Measurements from ENCODE around the gene RXFP3. TPM values are rescaled to one million over a fixed set of nuclear protein-coding genes. Genes with fewer than 3 reads are reported as not detected.

The RXFP3 gene
- total RNA-seq, 1 donor from 2014 or later: not detected

- no peak for TF ChIP-seq CTCF (conservative IDR thresholded peaks at IDR 0.05; ENCODE audit: low read depth, low read length)
- H3K4me3 ChIP-seq (ENCODE audit: low read depth, low read length): no peak overlapping the region
- no peak for DNase-seq (ENCODE audit: low read depth)
These were observed 43.8 kb downstream of the RXFP3 start for GRCh38 chr5:33980030-33980429.

GRCh38 chr5:33981408-33982162, 45.4 kb downstream of the RXFP3 start:
- no peak for TF ChIP-seq CTCF (conservative IDR thresholded peaks at IDR 0.05; ENCODE audit: low read depth, low read length)
- H3K4me3 ChIP-seq (ENCODE audit: low read depth, low read length): no peak overlapping the region
- DNase-seq (ENCODE audit: low read depth): no peak

GRCh38 chr5:33984178-33984577, 48.0 kb downstream of the RXFP3 start:
- H3K4me3 ChIP-seq (ENCODE audit: low read depth, low read length): no peak overlapping the region
- no peak for DNase-seq (ENCODE audit: low read depth)
- TF ChIP-seq CTCF (conservative IDR thresholded peaks at IDR 0.05; ENCODE audit: low read depth, low read length): no peak

GRCh38 chr5:33984671-33985124, 48.5 kb downstream of the RXFP3 start, which contains the start of gene SLC45A2:
Gene SLC45A2, minus strand, starts transcription at chr5:33984693. Its CDS starts 110 bp downstream, at chr5:33984583.
- no peak for DNase-seq (ENCODE audit: low read depth)
- H3K4me3 ChIP-seq (ENCODE audit: low read depth, low read length): no peak within 1 kb of the TSS
- TF ChIP-seq CTCF (conservative IDR thresholded peaks at IDR 0.05; ENCODE audit: low read depth, low read length): no peak

- TF ChIP-seq CTCF (conservative IDR thresholded peaks at IDR 0.05; ENCODE audit: low read depth, low read length): no peak
These were observed 49.3 kb downstream of the RXFP3 start for GRCh38 chr5:33985447-33985846.

More at GRCh38 chr5:33985447-33985846, 49.3 kb downstream of the RXFP3 start:
- no peak for DNase-seq (ENCODE audit: low read depth)
- H3K4me3 ChIP-seq (ENCODE audit: low read depth, low read length): no peak overlapping the region

Other genes starting within 250 kb of the RXFP3 start
- gene ADAMTS12, start 44.4 kb upstream of the RXFP3 start, total RNA-seq: 2.1 and 3.3 TPM in 2 replicates
- not detected in 2 replicates for gene SLC45A2, start 48.3 kb downstream of the RXFP3 start, total RNA-seq
- 5.4 and 6.4 TPM in 2 replicates for gene AMACR, start 71.7 kb downstream of the RXFP3 start, total RNA-seq
- 0.36 and 2.8 TPM in 2 replicates for gene C1QTNF3, start 106.8 kb downstream of the RXFP3 start, total RNA-seq